Gastroesophageal sphincter (tissue), 4 donors: ENCODE measurements around the gene CLNS1A. TPM values are rescaled to one million over a fixed set of nuclear protein-coding genes. Genes with fewer than 3 reads are reported as not detected.

Source experiments
- ATAC-seq: fragments of 150-250 bp; one replicate; pipeline ENCODE4 v1.9.1; 2016; ENCODE audit warnings: mild to moderate bottlenecking, moderate library complexity
- H3K27ac ChIP-seq, 4 donors: fragments of 200-600 bp; sonication (generic) in 3 of 4; 1 replicate in 3 of 4; 2 replicates in 1 of 4; pipeline ENCODE4 v1.5.1; 2016 to 2019
- H3K27me3 ChIP-seq: fragments of 200-600 bp; sonication (generic); one replicate; pipeline ENCODE4 v1.5.1; 2019
- H3K36me3 ChIP-seq, 2 donors: fragments of 200-600 bp; sonication (generic); one replicate each; pipeline ENCODE4 v1.5.1; 2019; ENCODE audit warnings: control low read depth in 1 of 2
- H3K4me1 ChIP-seq, 3 donors: fragments of 200-600 bp; sonication (generic); 1 replicate in 2 of 3; 2 replicates in 1 of 3; pipeline ENCODE4 v1.5.1; 2016 to 2019; ENCODE audit warnings: control low read depth in 2 of 3
- H3K4me3 ChIP-seq, 2 donors: fragments of 200-600 bp; sonication (generic); one replicate each; pipeline ENCODE4 v1.5.1; 2019; ENCODE audit warnings: mild to moderate bottlenecking in 1 of 2, moderate library complexity in 1 of 2
- H3K9me3 ChIP-seq, 3 donors: fragments of 200-600 bp; sonication (generic); one replicate each; pipeline ENCODE4 v1.5.1; 2017 to 2019; ENCODE audit warnings: control low read depth in 2 of 3
- CTCF ChIP-seq, 4 experiments: fragments of 200-600 bp in 2 of 4; fragments of 450-650 bp in 2 of 4; sonication (generic) in 1 of 4; IDR thresholded peaks; one replicate each; pipeline ENCODE4 v1.5.1; 2017 to 2019; ENCODE audit warnings: antibody characterized with exemption in 4 of 4, mild to moderate bottlenecking in 2 of 4, moderate library complexity in 2 of 4
- EP300 ChIP-seq: sonication (generic); formaldehyde crosslinking; IDR thresholded peaks from one replicate; pipeline ENCODE4 v1.6.1; 2017; ENCODE audit warnings: antibody characterized with exemption, mild to moderate bottlenecking
- POLR2A ChIP-seq, 2 donors: fragments of 450-650 bp; IDR thresholded peaks; one replicate each; pipeline ENCODE4 v1.6.1; 2017; ENCODE audit warnings: antibody characterized with exemption in 2 of 2, mild to moderate bottlenecking in 2 of 2, moderate library complexity in 1 of 2
- POLR2AphosphoS5 ChIP-seq: sonication (generic); formaldehyde crosslinking; IDR thresholded peaks from one replicate; pipeline ENCODE4 v1.6.1; 2017; ENCODE audit warnings: antibody characterized with exemption
- WGBS, 2 donors: methylation state at CpG; one replicate each; pipeline ENCODE4 v1.1.5; 2018; ENCODE audit warnings: low coverage in 1 of 2; 5-methylcytosine and 5-hydroxymethylcytosine counted together
- total RNA-seq, 4 donors: library from RNA; depleted of rRNA; stranded (reverse); fragments of >200 nt; gene quantifications; one replicate each; pipeline ENCODE4 v1.1.0, GENCODE V29; 2016

The CLNS1A gene
- total RNA-seq: 10 to 100 TPM; 53.6 to 98.6 (median 79.9) TPM

GRCh38 chr11:77637345-77638165, at the start of gene CLNS1A:
Gene CLNS1A (minus strand): TSS chr11:77637794. CDS start chr11:77637714, 80 bp downstream.
- peak within 1 kb of the TSS; percentile 47 to 93 for H3K4me3 ChIP-seq
- no peaks in the 10 kb centered on the region for H3K36me3 ChIP-seq
- no peaks in the 10 kb centered on the region for H3K9me3 ChIP-seq
- peak; percentile 97 for ATAC-seq
- H3K27ac ChIP-seq: peak within 1 kb of the TSS; percentile 2 to 87 (median 84)
- H3K27me3 ChIP-seq: no peaks in the 10 kb centered on the region
- H3K4me1 ChIP-seq: peaks cover 3 to 43% (median 14%) of the 10 kb centered on the region in 3 donors
- peak; percentile 87 for TF ChIP-seq POLR2AphosphoS5
- TF ChIP-seq POLR2A (IDR thresholded peaks at IDR 0.05): peak; percentile 62 to 74
- no peak for TF ChIP-seq CTCF (IDR thresholded peaks at IDR 0.05)
- WGBS, 2 donors: 0 to 1% methylated on average over 11 to 18 of the region's 41 CpGs

GRCh38 chr11:77687088-77687487, 49.5 kb upstream of the CLNS1A start:
- TF ChIP-seq CTCF (IDR thresholded peaks at IDR 0.05): no peak
- TF ChIP-seq POLR2A (IDR thresholded peaks at IDR 0.05): no peak
- TF ChIP-seq EP300: no peak
- no peak for TF ChIP-seq POLR2AphosphoS5
- Histone ChIP-seq H3K4me1 (no peaks in the 10 kb centered on the region), H3K36me3 (peaks cover 0 to 90% of the 10 kb centered on the region in 2 donors), H3K27ac (no peak overlapping the region), H3K4me3 (no peak overlapping the region), H3K9me3 (no peaks in the 10 kb centered on the region), H3K27me3 (no peaks in the 10 kb centered on the region)
- ATAC-seq: no peak

- H3K4me3 ChIP-seq: no peak overlapping the region
- H3K27ac ChIP-seq: no peak overlapping the region
- H3K36me3 ChIP-seq: peaks cover 13 to 98% of the 10 kb centered on the region in 2 donors
- H3K4me1 ChIP-seq: no peaks in the 10 kb centered on the region
- H3K27me3 ChIP-seq: no peaks in the 10 kb centered on the region
- TF ChIP-seq CTCF (IDR thresholded peaks at IDR 0.05) (no peak), POLR2A (IDR thresholded peaks at IDR 0.05) (no peak), EP300 (no peak), POLR2AphosphoS5 (no peak)
- H3K9me3 ChIP-seq: no peaks in the 10 kb centered on the region
- ATAC-seq: no peak
- WGBS, 2 donors: 60 to 89% methylated on average over 1 to 3 of the region's 3 CpGs
These were observed 39.5 kb upstream of the CLNS1A start for GRCh38 chr11:77677138-77677537.

GRCh38 chr11:77672264-77672663, 34.7 kb upstream of the CLNS1A start:
- no peak overlapping the region for H3K27ac ChIP-seq
- 86 to 100% methylated on average over 1 of the region's 1 CpG for WGBS, 2 donors
- TF ChIP-seq CTCF (IDR thresholded peaks at IDR 0.05) (no peak), POLR2A (IDR thresholded peaks at IDR 0.05) (no peak), POLR2AphosphoS5 (no peak), EP300 (no peak)
- ATAC-seq: no peak
- no peaks in the 10 kb centered on the region for H3K4me1 ChIP-seq
- H3K4me3 ChIP-seq: no peak overlapping the region
- H3K36me3 ChIP-seq: peaks cover 16 to 98% of the 10 kb centered on the region in 2 donors
- no peaks in the 10 kb centered on the region for H3K27me3 ChIP-seq
- H3K9me3 ChIP-seq: no peaks in the 10 kb centered on the region
